Ishikawa (cell line): Measurements from ENCODE around the gene ADARB1.

Source experiments
- CEBPB ChIP-seq: IDR thresholded peaks from 2 replicates; pipeline ENCODE4 v1.6.1; 2012
- CREB1 ChIP-seq: IDR thresholded peaks from 2 replicates; pipeline ENCODE4 v1.6.1; 2012; ENCODE audit warnings: low read depth
- EGR1 ChIP-seq: IDR thresholded peaks from 2 replicates; pipeline ENCODE4 v1.6.1; 2012
- EP300 ChIP-seq: IDR thresholded peaks from 2 replicates; pipeline ENCODE4 v1.6.1; 2012; ENCODE audit warnings: borderline replicate concordance
- FOXM1 ChIP-seq: IDR thresholded peaks from 2 replicates; pipeline ENCODE4 v1.6.1; 2012; ENCODE audit warnings: low read depth, borderline replicate concordance
- MAX ChIP-seq: IDR thresholded peaks from 2 replicates; pipeline ENCODE4 v1.6.1; 2012
- NFIC ChIP-seq: IDR thresholded peaks from 2 replicates; pipeline ENCODE4 v1.6.1; 2012
- RAD21 ChIP-seq: IDR thresholded peaks from 2 replicates; pipeline ENCODE4 v1.6.1; 2012; ENCODE audit warnings: low read depth
- REST ChIP-seq: IDR thresholded peaks from 2 replicates; pipeline ENCODE4 v1.6.1; 2012; ENCODE audit warnings: low read depth, mild to moderate bottlenecking
- TAF1 ChIP-seq: IDR thresholded peaks from 2 replicates; pipeline ENCODE4 v1.6.1; 2012; ENCODE audit warnings: low read depth, mild to moderate bottlenecking
- TCF12 ChIP-seq: IDR thresholded peaks from 2 replicates; pipeline ENCODE4 v1.6.1; 2012; ENCODE audit warnings: low read depth
- TEAD4 ChIP-seq: IDR thresholded peaks from 2 replicates; pipeline ENCODE4 v1.6.1; 2012
- YY1 ChIP-seq: IDR thresholded peaks from 2 replicates; pipeline ENCODE4 v1.6.1; 2012; ENCODE audit warnings: low read depth
- ZBTB7A ChIP-seq: IDR thresholded peaks from 2 replicates; pipeline ENCODE4 v1.6.1; 2012; ENCODE audit warnings: low read depth

ADARB1 gene

GRCh38 chr21:45031571-45032191 is 42.7 kb upstream of the ADARB1 start:
- TF ChIP-seq FOXM1, result no peak
- TF ChIP-seq RAD21, result no peak
- TF ChIP-seq CEBPB, result no peak
- TF ChIP-seq TEAD4, result no peak
- TF ChIP-seq CREB1, result no peak
- no peak for TF ChIP-seq EP300

GRCh38 chr21:45032332-45032731 is 42.0 kb upstream of the ADARB1 start:
- TF ChIP-seq YY1 (no peak), REST (no peak), TAF1 (no peak)

- TF ChIP-seq REST, result no peak
These were observed 41.2 kb upstream of the ADARB1 start for GRCh38 chr21:45032977-45033710.

GRCh38 chr21:45033791-45034555 is 40.4 kb upstream of the ADARB1 start:
- TF ChIP-seq RAD21 (no peak), CEBPB (no peak), ZBTB7A (no peak), MAX (no peak), FOXM1 (no peak), EGR1 (no peak), EP300 (no peak), NFIC (no peak)

GRCh38 chr21:45034556-45035476 is 39.6 kb upstream of the ADARB1 start:
- TF ChIP-seq FOXM1, result no peak
- no peak for TF ChIP-seq TEAD4
- no peak for TF ChIP-seq MAX
- TF ChIP-seq TAF1, result no peak
- TF ChIP-seq TCF12, result no peak

GRCh38 chr21:45035477-45035848 is 38.9 kb upstream of the ADARB1 start:
- TF ChIP-seq TAF1 (no peak), CREB1 (no peak)

GRCh38 chr21:45036630-45037029 is 37.8 kb upstream of the ADARB1 start:
- no peak for TF ChIP-seq RAD21
- TF ChIP-seq EP300, result no peak
- TF ChIP-seq TCF12, result no peak
- TF ChIP-seq CEBPB, result no peak
